GM18508 (cell line): Measurements from ENCODE around the gene CHFR.
"Not testable (repeated sequence)": the region's sequence is repeated elsewhere in the genome, so short reads cannot be mapped to it uniquely, and the experiment has no call there.

Experiments used
- ATAC-seq: cut with Tn5 transposase; IDR thresholded peaks from one replicate; pipeline ENCODE4 v1.9.1; 2021; ENCODE audit warnings: moderate number of reproducible peaks; ENCODE audit not compliant: insufficient read depth, unreplicated experiment

The CHFR gene

GRCh38 chr12:132814232-132814631 is 73.2 kb downstream of the CHFR start:
- no peak for ATAC-seq

- ATAC-seq = no peak
These were observed 74.0 kb downstream of the CHFR start for GRCh38 chr12:132813443-132813842.

- no peak for ATAC-seq
These were observed 74.6 kb downstream of the CHFR start for GRCh38 chr12:132812631-132813305.

- ATAC-seq = not testable (repeated sequence)
These were observed 78.0 kb downstream of the CHFR start for GRCh38 chr12:132809391-132809790.

- no peak for ATAC-seq
These were observed 79.9 kb downstream of the CHFR start for GRCh38 chr12:132807295-132808092.

GRCh38 chr12:132806857-132807256 is 80.5 kb downstream of the CHFR start:
- ATAC-seq = no peak

GRCh38 chr12:132804426-132804861 is 83.0 kb downstream of the CHFR start:
- no peak for ATAC-seq

GRCh38 chr12:132803888-132804287 is 83.5 kb downstream of the CHFR start:
- ATAC-seq = no peak

GRCh38 chr12:132803125-132803524 is 84.3 kb downstream of the CHFR start:
- no peak for ATAC-seq

- no peak for ATAC-seq
These were observed 85.7 kb downstream of the CHFR start for GRCh38 chr12:132801741-132802140.

- no peak for ATAC-seq
These were observed 88.6 kb downstream of the CHFR start for GRCh38 chr12:132798836-132799235.

GRCh38 chr12:132797820-132798570 is 89.4 kb downstream of the CHFR start:
- no peak for ATAC-seq

- no peak for ATAC-seq
These were observed 91.6 kb downstream of the CHFR start for GRCh38 chr12:132795847-132796246.

GRCh38 chr12:132791940-132792339 is 95.5 kb downstream of the CHFR start:
- not testable (repeated sequence) for ATAC-seq

GRCh38 chr12:132789099-132789471 is 98.3 kb downstream of the CHFR start:
- no peak for ATAC-seq

- no peak for ATAC-seq
These were observed 98.9 kb downstream of the CHFR start for GRCh38 chr12:132788375-132789098.

- no peak for ATAC-seq
These were observed 99.5 kb downstream of the CHFR start for GRCh38 chr12:132787877-132788276.

- no peak for ATAC-seq
These were observed 101.2 kb downstream of the CHFR start for GRCh38 chr12:132786192-132786591.

- no peak for ATAC-seq
These were observed 102.8 kb downstream of the CHFR start for GRCh38 chr12:132784580-132784979.

GRCh38 chr12:132783917-132784531 is 103.4 kb downstream of the CHFR start:
- ATAC-seq = no peak
